Measurements from ENCODE around the gene DAG1. TPM values are rescaled to one million over a fixed set of nuclear protein-coding genes. Genes with fewer than 3 reads are reported as not detected.
A peak's percentile ranks its signal among the peaks of the same experiment; 100 is the strongest.

The DAG1 gene
- total RNA-seq, 1 donor from 2014 or later, result 88.2 TPM

GRCh38 chr3:49471856-49472495 is 1.9 kb downstream of the DAG1 start:
- TF ChIP-seq CTCF (IDR thresholded peaks at IDR 0.05), result no peak
- DNase-seq (no peak), ATAC-seq (no peak)
- peaks cover 6% of the 10 kb centered on the region for H3K36me3 ChIP-seq
- H3K27me3 ChIP-seq, result no peaks in the 10 kb centered on the region
- intact Hi-C loops (cut with DNase I), result no loop called here
- H3K9me3 ChIP-seq, result no peaks in the 10 kb centered on the region
- no peak overlapping the region for H3K4me3 ChIP-seq
- peak overlapping the region; percentile 94 for H3K27ac ChIP-seq
- peaks cover 36% of the 10 kb centered on the region for H3K4me1 ChIP-seq

- intact Hi-C loops (cut with DNase I), result no loop called here
- DNase-seq (no peak), ATAC-seq (peak; percentile 89)
- Histone ChIP-seq H3K36me3 (peaks cover 27% of the 10 kb centered on the region), H3K27ac (no peak overlapping the region), H3K27me3 (no peaks in the 10 kb centered on the region), H3K4me1 (peaks cover 12% of the 10 kb centered on the region), H3K4me3 (no peak overlapping the region), H3K9me3 (no peaks in the 10 kb centered on the region)
- no peak for TF ChIP-seq CTCF (IDR thresholded peaks at IDR 0.05)
Measured at GRCh38 chr3:49476563-49476962, 6.5 kb downstream of the DAG1 start.

- Histone ChIP-seq H3K4me3 (no peak overlapping the region), H3K27ac (no peak overlapping the region), H3K9me3 (no peaks in the 10 kb centered on the region), H3K4me1 (peaks cover 5% of the 10 kb centered on the region), H3K27me3 (no peaks in the 10 kb centered on the region), H3K36me3 (peaks cover 18% of the 10 kb centered on the region)
- no peak for TF ChIP-seq CTCF (IDR thresholded peaks at IDR 0.05)
- DNase-seq (no peak), ATAC-seq (no peak)
- intact Hi-C loops (cut with DNase I), result no loop called here
Measured at GRCh38 chr3:49482766-49483165, 12.7 kb downstream of the DAG1 start.

- TF ChIP-seq CTCF (IDR thresholded peaks at IDR 0.05), result no peak
- Histone ChIP-seq H3K27ac (no peak overlapping the region), H3K4me3 (no peak overlapping the region), H3K4me1 (peaks cover 5% of the 10 kb centered on the region), H3K9me3 (no peaks in the 10 kb centered on the region), H3K27me3 (no peaks in the 10 kb centered on the region), H3K36me3 (peaks cover 16% of the 10 kb centered on the region)
- DNase-seq (no peak), ATAC-seq (no peak)
- intact Hi-C loops (cut with DNase I), result no loop called here
Measured at GRCh38 chr3:49484471-49484870, 14.4 kb downstream of the DAG1 start.

GRCh38 chr3:49489247-49489646 is 19.2 kb downstream of the DAG1 start:
- intact Hi-C loops (cut with DNase I), result no loop called here
- Histone ChIP-seq H3K27ac (no peak overlapping the region), H3K4me1 (peaks cover 10% of the 10 kb centered on the region), H3K9me3 (no peaks in the 10 kb centered on the region), H3K27me3 (no peaks in the 10 kb centered on the region), H3K36me3 (peaks cover 9% of the 10 kb centered on the region), H3K4me3 (no peak overlapping the region)
- DNase-seq (no peak), ATAC-seq (no peak)
- TF ChIP-seq CTCF (IDR thresholded peaks at IDR 0.05), result no peak

- ATAC-seq (no peak), DNase-seq (no peak)
- intact Hi-C loops (cut with DNase I), result no loop called here
- no peak overlapping the region for H3K27ac ChIP-seq
- H3K4me3 ChIP-seq, result no peak overlapping the region
- no peaks in the 10 kb centered on the region for H3K9me3 ChIP-seq
- H3K36me3 ChIP-seq, result peaks cover 9% of the 10 kb centered on the region
- peaks cover 10% of the 10 kb centered on the region for H3K4me1 ChIP-seq
- TF ChIP-seq CTCF (IDR thresholded peaks at IDR 0.05), result no peak
- H3K27me3 ChIP-seq, result no peaks in the 10 kb centered on the region
Measured at GRCh38 chr3:49492969-49493368, 22.9 kb downstream of the DAG1 start.
